Calu3 (cell line): ENCODE measurements around the gene TMEM204. TPM values are rescaled to one million over a fixed set of nuclear protein-coding genes. Genes with fewer than 3 reads are reported as not detected.

Experiments used
- BruUV-seq: library from RNA; stranded (reverse); fragments of 400-500 nt; replicated peaks from 2 replicates; lab custom pipeline; 2021; lab: Mats Ljungman, UMichigan
- CTCF ChIA-PET: fragments of 300-600 bp; sonication (Branson Sonifier 250); formaldehyde crosslinking; loops from one replicate; lab custom pipeline; 2022; ENCODE audit warnings: antibody characterized with exemption; lab: Charles Lee
- DNase-seq: peaks from one replicate; pipeline ENCODE4 v3.0.0; 2022
- H3K27ac Mint-ChIP-seq: one replicate; pipeline ENCODE4 v1.8.0; 2022; ENCODE audit warnings: mixed read lengths; ENCODE audit not compliant: unreplicated experiment
- H3K27me3 Mint-ChIP-seq: one replicate; pipeline ENCODE4 v1.8.0; 2022; ENCODE audit warnings: mixed read lengths; ENCODE audit not compliant: unreplicated experiment
- H3K36me3 Mint-ChIP-seq: one replicate; pipeline ENCODE4 v1.8.0; 2022; ENCODE audit warnings: mild to moderate bottlenecking, moderate library complexity, mixed read lengths; ENCODE audit not compliant: insufficient read depth, unreplicated experiment
- H3K4me1 Mint-ChIP-seq: one replicate; pipeline ENCODE4 v1.8.0; 2022; ENCODE audit warnings: mild to moderate bottlenecking, low read depth, mixed read lengths; ENCODE audit not compliant: unreplicated experiment
- H3K4me3 Mint-ChIP-seq: one replicate; pipeline ENCODE4 v1.8.0; 2022; ENCODE audit warnings: mild to moderate bottlenecking, low read depth, moderate library complexity, mixed read lengths; ENCODE audit not compliant: unreplicated experiment
- H3K9me3 Mint-ChIP-seq: one replicate; pipeline ENCODE4 v1.8.0; 2022; ENCODE audit warnings: low read depth, mixed read lengths; ENCODE audit not compliant: unreplicated experiment
- intact Hi-C: fragments of 100-400 bp; cut with micrococcal nuclease; formaldehyde crosslinking; loops from one replicate; pipeline ENCODE4 v1.10.0; 2022; ENCODE audit not compliant: unreplicated experiment
- total RNA-seq: library from RNA; stranded (reverse); gene quantifications from 2 replicates; pipeline ENCODE4 v1.2.3, GENCODE V29; 2022
- TF ChIP-seq, protein P1 (sequence below): fragments of 200-600 bp; IDR thresholded peaks from one replicate; pipeline ENCODE4 v1.8.0; 2022; ENCODE audit warnings: antibody characterized with exemption; ENCODE audit not compliant: unreplicated experiment

TMEM204 gene
- total RNA-seq, 1 experiment from 2014 or later, result not detected

DNA sequence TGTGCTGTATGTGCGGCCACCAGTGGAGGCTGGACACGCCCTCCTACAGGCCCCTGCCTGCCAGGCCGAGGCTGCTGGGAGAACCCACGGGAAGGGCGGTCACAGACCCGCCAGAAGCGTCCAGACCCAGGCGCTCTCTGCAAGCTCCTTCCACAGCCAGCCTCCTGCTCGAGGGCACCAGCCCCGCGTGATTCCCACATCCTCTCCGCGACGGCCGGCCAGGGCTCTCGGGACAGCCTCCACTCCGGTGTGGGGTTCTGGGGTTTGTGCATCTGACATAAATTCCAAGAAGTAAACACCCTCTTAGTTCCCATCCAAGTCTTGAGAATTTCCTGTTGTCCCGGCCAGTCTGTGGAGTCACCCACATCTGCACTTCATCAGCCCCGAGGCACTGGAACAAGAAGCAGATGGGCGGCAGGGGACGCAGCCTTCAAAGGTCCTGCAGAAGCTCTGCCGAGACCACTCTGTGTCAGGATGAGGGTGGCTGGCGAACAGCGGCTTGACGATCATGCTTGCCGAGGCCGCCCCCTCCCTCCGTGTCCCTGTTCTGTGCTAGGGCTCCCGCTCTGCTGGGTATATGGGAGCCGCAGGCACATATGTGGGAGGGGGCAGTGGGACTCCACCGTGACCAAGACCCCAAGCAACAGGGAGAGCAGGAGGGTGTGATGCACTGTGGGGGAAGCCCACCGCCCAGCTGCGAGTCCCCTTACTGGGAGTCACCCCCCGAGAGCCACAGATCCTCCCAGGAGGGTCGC is 2.4 kb upstream of the TMEM204 start:
- CTCF ChIA-PET, result no interaction called here
- no peaks in the 10 kb centered on the region for H3K36me3 Mint-ChIP-seq
- H3K4me3 Mint-ChIP-seq, result no peak overlapping the region
- no TSS peak for BruUV-seq
- H3K4me1 Mint-ChIP-seq, result no peaks in the 10 kb centered on the region
- intact Hi-C loops, result no loop called here
- TF ChIP-seq, protein P1, sequence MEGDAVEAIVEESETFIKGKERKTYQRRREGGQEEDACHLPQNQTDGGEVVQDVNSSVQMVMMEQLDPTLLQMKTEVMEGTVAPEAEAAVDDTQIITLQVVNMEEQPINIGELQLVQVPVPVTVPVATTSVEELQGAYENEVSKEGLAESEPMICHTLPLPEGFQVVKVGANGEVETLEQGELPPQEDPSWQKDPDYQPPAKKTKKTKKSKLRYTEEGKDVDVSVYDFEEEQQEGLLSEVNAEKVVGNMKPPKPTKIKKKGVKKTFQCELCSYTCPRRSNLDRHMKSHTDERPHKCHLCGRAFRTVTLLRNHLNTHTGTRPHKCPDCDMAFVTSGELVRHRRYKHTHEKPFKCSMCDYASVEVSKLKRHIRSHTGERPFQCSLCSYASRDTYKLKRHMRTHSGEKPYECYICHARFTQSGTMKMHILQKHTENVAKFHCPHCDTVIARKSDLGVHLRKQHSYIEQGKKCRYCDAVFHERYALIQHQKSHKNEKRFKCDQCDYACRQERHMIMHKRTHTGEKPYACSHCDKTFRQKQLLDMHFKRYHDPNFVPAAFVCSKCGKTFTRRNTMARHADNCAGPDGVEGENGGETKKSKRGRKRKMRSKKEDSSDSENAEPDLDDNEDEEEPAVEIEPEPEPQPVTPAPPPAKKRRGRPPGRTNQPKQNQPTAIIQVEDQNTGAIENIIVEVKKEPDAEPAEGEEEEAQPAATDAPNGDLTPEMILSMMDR, result no peak
- no peak overlapping the region for H3K27ac Mint-ChIP-seq
- no peaks in the 10 kb centered on the region for H3K9me3 Mint-ChIP-seq
- H3K27me3 Mint-ChIP-seq, result no peaks in the 10 kb centered on the region
- DNase-seq, result no peak

DNA sequence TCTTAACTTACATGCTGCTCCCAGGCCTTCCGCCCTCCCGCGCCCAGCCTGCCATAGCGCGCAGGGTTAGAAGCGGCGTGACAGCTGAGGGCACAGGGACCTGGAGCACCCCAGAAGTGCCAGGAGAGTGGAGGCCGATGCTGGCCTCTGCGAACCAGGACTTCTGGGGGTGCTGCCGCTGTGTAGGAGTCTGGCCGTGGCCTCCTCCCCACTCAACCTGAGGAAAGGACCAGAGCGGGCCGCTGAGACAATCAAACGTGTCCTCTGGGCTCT is 1.9 kb upstream of the TMEM204 start:
- H3K27ac Mint-ChIP-seq, result no peak overlapping the region
- no TSS peak for BruUV-seq
- intact Hi-C loops, result no loop called here

DNA sequence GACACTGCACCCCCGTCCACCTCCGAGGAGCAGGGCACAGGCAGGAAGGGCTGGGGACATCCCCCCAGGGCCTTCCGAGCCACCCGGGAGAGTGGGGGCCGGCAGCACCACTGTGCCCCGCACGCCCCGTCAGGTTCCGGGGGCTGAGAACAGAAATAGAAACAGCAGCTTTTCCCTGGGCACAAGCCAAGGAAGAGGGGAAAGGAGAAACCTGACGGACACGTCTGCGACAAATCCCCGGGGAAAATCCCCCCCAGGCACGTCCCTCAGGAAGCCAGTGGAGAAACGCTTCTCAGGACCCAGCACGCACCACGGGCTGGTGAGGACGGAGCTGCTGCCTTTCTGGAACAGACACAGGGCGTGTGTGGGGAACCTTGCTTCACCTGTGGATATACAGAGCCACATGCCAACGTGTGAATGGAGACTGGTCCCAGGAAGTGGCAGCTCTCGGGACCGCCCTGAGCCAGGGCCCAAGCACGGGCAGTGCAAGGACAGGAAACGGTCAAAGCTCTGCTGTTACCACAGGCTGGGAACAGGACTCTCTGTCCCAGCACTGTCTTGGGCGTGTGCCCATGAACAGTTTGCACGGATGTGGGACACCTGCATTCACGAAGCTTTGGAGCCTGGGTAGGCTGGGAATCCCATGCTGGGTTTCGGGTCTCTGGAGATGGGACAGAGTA is 1.2 kb upstream of the TMEM204 start:
- no peak for DNase-seq
- intact Hi-C loops, result no loop called here
- Mint-ChIP-seq H3K4me1 (no peaks in the 10 kb centered on the region), H3K4me3 (no peak overlapping the region), H3K27me3 (no peaks in the 10 kb centered on the region), H3K36me3 (no peaks in the 10 kb centered on the region), H3K9me3 (no peaks in the 10 kb centered on the region), H3K27ac (no peak overlapping the region)
- TF ChIP-seq, protein P1, result no peak
- BruUV-seq, result no TSS peak
- CTCF ChIA-PET, result no interaction called here

More for the DNA sequence above, 1.9 kb upstream of the TMEM204 start:
- Mint-ChIP-seq H3K27me3 (no peaks in the 10 kb centered on the region), H3K36me3 (no peaks in the 10 kb centered on the region), H3K9me3 (no peaks in the 10 kb centered on the region), H3K4me1 (no peaks in the 10 kb centered on the region), H3K4me3 (no peak overlapping the region)
- CTCF ChIA-PET, result no interaction called here
- TF ChIP-seq, protein P1, result no peak
- DNase-seq, result no peak

DNA sequence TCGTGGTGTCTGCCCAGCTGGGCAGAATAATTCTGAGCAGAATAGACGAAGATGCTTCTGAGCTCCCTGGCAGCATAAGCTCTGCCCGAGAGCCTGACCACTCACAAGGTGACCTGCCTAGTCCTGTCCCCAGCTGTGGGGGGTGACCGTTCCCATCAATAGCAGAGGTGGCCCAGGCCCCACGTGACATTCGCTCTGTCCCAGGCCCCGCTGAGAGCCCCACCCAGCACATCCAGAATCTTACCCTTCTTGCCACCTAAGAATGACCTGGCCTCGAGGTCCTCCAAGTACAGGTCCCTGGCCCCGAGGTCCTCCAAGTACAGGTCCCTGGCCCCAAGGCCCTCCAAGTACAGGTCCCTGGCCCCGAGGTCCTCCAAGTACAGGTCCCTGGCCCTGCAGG is 695 bp upstream of the TMEM204 start:
- Mint-ChIP-seq H3K9me3 (no peaks in the 10 kb centered on the region), H3K36me3 (no peaks in the 10 kb centered on the region), H3K4me3 (no peak overlapping the region), H3K27ac (no peak overlapping the region), H3K27me3 (no peaks in the 10 kb centered on the region), H3K4me1 (no peaks in the 10 kb centered on the region)
- BruUV-seq, result no TSS peak
- intact Hi-C loops, result no loop called here
- TF ChIP-seq, protein P1, result no peak
- CTCF ChIA-PET, result no interaction called here
- DNase-seq, result no peak
